Spleen (tissue), 7 donors: ENCODE measurements around the gene FOXB1.

Experiments used
- CTCF ChIP-seq, 11 experiments: fragments of 200-600 bp in 7 of 11; fragments of 450-650 bp in 4 of 11; sonication (generic) in 4 of 11; IDR thresholded peaks in 8 of 11; conservative IDR thresholded peaks in 3 of 11; 1 replicate in 7 of 11; 2 replicates in 4 of 11; pipeline versions ENCODE4 v1.4.0 to v1.8.0; 2016 to 2021; ENCODE audit warnings: antibody characterized with exemption in 11 of 11, inconsistent platforms in 4 of 11, mild to moderate bottlenecking in 1 of 11
- POLR2AphosphoS5 ChIP-seq, 3 donors: sonication (generic); formaldehyde crosslinking; IDR thresholded peaks; one replicate each; pipeline ENCODE4 v1.5.1; 2017; ENCODE audit warnings: antibody characterized with exemption in 3 of 3
- donor health status: DM: no; HTN: no; CAD: no; lungs with moderate emphysema.
- donor health status: DM: no; HTN: no; CAD: no.
- donor health status: DM: no; HTN: no; CAD: no.

- TF ChIP-seq POLR2AphosphoS5 (IDR thresholded peaks at IDR 0.05) (no peak), CTCF (IDR thresholded peaks at IDR 0.05 in 8 of 11, conservative IDR thresholded peaks at IDR 0.05 in 3 of 11) (no peak)
Measured at GRCh38 chr15:59965741-59966140, 38.4 kb upstream of the FOXB1 start.
